Tibial artery (tissue), 4 donors: Measurements from ENCODE around the gene STK4.
"Not testable (repeated sequence)": the region's sequence is repeated elsewhere in the genome, so short reads cannot be mapped to it uniquely, and the experiment has no call there.

Experiments
- DNase-seq, 2 donors: peaks; one replicate each; pipeline ENCODE4 v3.0.0-alpha.2; 2019
- H3K27ac ChIP-seq, 2 donors: fragments of 200-600 bp; sonication (generic) in 1 of 2; 1 replicate in 1 of 2; 2 replicates in 1 of 2; pipeline ENCODE4 v1.5.1; 2018 to 2019; ENCODE audit warnings: mild to moderate bottlenecking in 1 of 2
- H3K27me3 ChIP-seq, 2 donors: fragments of 200-600 bp; sonication (generic) in 1 of 2; one replicate each; pipeline versions ENCODE4 v1.5.1 to v1.6.0; 2016 to 2019
- H3K36me3 ChIP-seq, 3 donors: fragments of 200-600 bp; sonication (generic) in 2 of 3; one replicate each; pipeline ENCODE4 v1.5.1; 2016 to 2019; ENCODE audit warnings: mild to moderate bottlenecking in 2 of 3
- H3K4me1 ChIP-seq, 4 donors: fragments of 200-600 bp; sonication (generic) in 2 of 4; 1 replicate in 3 of 4; 2 replicates in 1 of 4; pipeline ENCODE4 v1.5.1; 2016 to 2019
- H3K4me3 ChIP-seq, 2 donors: fragments of 200-600 bp; sonication (generic) in 1 of 2; 1 replicate in 1 of 2; 2 replicates in 1 of 2; pipeline ENCODE4 v1.5.1; 2018 to 2019; ENCODE audit warnings: mild to moderate bottlenecking in 2 of 2
- H3K9me3 ChIP-seq, 3 donors: fragments of 200-600 bp; sonication (generic) in 1 of 3; one replicate each; pipeline ENCODE4 v1.5.1; 2016 to 2019
- intact Hi-C: fragments of 100-400 bp; cut with DNase I; formaldehyde crosslinking; loops from one replicate; pipeline ENCODE4 v1.15.0; 2023; ENCODE audit warnings: low total_unique reads
- TF ChIP-seq, protein P1 (sequence below), 2 experiments: fragments of 200-600 bp in 1 of 2; fragments of 450-650 bp in 1 of 2; IDR thresholded peaks; one replicate each; pipeline ENCODE4 v1.5.1; 2017 to 2019; ENCODE audit warnings: antibody characterized with exemption in 2 of 2, mild to moderate bottlenecking in 1 of 2, moderate library complexity in 1 of 2

The STK4 gene

DNA sequence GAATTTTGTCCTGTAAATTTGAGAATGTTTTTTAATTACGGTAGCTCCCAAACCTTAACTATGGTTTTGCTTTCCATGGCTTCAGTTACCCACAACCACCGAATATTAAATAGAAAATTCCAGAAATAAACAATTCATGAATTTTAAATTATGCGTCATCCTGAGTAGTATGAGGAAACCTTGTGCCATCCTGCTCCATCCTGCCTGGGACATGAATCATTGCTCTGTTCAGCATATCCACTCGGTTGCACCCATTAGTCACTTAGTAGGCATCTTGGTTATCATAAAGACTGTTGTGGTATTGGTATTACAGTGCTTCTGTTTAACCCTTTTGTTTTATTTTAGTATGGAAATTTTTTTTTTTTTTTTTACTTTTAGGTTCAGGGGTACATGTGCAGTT, 94.9 kb downstream of the STK4 start:
- TF ChIP-seq, protein P1, sequence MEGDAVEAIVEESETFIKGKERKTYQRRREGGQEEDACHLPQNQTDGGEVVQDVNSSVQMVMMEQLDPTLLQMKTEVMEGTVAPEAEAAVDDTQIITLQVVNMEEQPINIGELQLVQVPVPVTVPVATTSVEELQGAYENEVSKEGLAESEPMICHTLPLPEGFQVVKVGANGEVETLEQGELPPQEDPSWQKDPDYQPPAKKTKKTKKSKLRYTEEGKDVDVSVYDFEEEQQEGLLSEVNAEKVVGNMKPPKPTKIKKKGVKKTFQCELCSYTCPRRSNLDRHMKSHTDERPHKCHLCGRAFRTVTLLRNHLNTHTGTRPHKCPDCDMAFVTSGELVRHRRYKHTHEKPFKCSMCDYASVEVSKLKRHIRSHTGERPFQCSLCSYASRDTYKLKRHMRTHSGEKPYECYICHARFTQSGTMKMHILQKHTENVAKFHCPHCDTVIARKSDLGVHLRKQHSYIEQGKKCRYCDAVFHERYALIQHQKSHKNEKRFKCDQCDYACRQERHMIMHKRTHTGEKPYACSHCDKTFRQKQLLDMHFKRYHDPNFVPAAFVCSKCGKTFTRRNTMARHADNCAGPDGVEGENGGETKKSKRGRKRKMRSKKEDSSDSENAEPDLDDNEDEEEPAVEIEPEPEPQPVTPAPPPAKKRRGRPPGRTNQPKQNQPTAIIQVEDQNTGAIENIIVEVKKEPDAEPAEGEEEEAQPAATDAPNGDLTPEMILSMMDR (IDR thresholded peaks at IDR 0.05), result no peak
- DNase-seq, result no peak
- H3K27ac ChIP-seq, result no peak overlapping the region
- no peaks in the 10 kb centered on the region for H3K9me3 ChIP-seq
- peaks cover 0 to 9% (median 3%) of the 10 kb centered on the region in 3 donors for H3K36me3 ChIP-seq
- intact Hi-C loops, result no loop called here
- H3K27me3 ChIP-seq, result no peaks in the 10 kb centered on the region
- no peaks in the 10 kb centered on the region for H3K4me1 ChIP-seq
- H3K4me3 ChIP-seq, result no peak overlapping the region

DNA sequence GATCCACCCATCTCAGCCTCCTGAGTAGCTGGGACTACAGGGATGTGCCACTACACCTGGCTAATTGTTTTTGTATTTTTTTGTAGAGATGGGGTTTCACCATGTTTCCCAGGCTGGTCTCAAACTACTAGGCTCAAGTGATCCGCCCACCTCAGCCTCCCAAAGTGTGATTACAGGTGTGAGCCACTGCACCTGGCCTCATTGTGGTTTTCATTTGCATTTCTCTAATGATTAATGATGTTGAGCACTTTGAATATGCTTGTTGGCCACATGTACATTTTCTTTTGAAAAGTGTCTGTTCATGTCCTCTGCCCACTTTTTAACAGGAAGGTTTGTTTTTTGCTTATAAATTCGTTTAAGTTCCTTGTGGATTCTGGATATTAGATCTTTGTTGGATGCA, 96.8 kb downstream of the STK4 start:
- H3K36me3 ChIP-seq, H3K27ac ChIP-seq, H3K9me3 ChIP-seq, intact Hi-C loops, H3K27me3 ChIP-seq, H3K4me1 ChIP-seq, H3K4me3 ChIP-seq, DNase-seq: not testable (repeated sequence)

DNA sequence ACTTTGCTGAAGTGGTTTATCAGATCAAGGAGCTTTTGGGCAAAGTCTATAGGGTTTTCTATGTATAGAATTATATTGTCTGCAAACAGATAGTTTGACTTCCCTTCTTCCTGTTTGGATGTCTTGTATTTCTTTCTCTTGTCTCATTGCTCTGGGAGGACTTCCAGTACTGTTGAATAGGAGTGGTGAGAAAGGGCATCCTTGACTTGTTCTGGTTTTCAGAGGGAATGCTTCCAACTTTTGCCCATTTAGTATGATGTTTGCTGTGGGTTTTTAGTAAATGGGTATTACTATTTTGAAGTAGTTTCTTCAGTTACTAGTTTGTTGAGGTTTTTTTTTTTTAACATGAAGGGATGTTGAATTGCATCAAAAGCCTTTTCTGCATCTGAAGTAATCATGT, 98.5 kb downstream of the STK4 start:
- H3K27ac ChIP-seq, result no peak overlapping the region
- H3K4me1 ChIP-seq, result no peaks in the 10 kb centered on the region
- TF ChIP-seq, protein P1 (IDR thresholded peaks at IDR 0.05), result no peak
- no peaks in the 10 kb centered on the region for H3K27me3 ChIP-seq
- DNase-seq, result no peak
- intact Hi-C loops, result no loop called here
- no peaks in the 10 kb centered on the region for H3K9me3 ChIP-seq
- H3K36me3 ChIP-seq, result no peaks in the 10 kb centered on the region
- H3K4me3 ChIP-seq, result no peak overlapping the region

DNA sequence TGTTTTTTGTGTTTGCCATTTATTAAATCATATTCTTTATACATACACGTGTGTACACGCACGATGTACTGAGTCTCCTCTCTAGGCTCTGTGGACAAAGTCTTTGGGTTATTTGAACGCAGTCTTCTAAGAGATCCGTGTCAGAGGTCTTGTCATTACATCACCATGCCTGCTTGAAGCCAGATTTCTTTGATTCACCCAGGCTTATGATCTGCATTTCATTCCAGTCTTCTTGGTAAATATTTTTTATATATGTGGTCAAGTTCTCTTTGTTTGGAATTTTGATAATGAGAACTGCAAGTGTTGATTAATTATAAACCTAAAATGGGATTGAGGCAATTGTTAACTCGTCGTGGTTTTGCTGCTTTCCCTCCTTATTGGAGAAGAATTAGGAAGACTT, 100.1 kb downstream of the STK4 start:
- H3K27ac ChIP-seq, result no peak overlapping the region
- no peak for DNase-seq
- no peaks in the 10 kb centered on the region for H3K4me1 ChIP-seq
- intact Hi-C loops, result no loop called here
- no peak overlapping the region for H3K4me3 ChIP-seq
- no peaks in the 10 kb centered on the region for H3K27me3 ChIP-seq
- no peaks in the 10 kb centered on the region for H3K36me3 ChIP-seq
- no peaks in the 10 kb centered on the region for H3K9me3 ChIP-seq
- TF ChIP-seq, protein P1 (IDR thresholded peaks at IDR 0.05), result no peak

DNA sequence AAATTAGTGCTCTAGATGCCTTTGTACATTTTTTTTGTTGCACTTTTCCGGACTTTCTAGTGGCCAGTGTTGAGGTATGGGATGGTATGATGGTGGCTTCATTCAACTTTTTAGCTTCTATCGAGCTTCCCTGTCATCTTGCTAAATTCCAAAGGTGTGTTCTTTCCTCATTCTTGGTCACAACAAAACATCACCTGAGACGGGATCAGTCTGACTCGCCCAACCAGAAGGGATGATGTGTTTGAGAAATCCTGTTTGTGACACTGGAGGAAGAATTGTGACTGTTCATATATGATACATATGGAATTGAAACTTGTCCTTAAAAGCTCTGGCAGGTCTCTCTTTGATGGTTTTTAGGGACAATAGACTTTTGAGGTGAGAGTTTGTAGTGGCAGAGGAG, 100.8 kb downstream of the STK4 start:
- TF ChIP-seq, protein P1 (IDR thresholded peaks at IDR 0.05), result no peak
- H3K4me3 ChIP-seq, result no peak overlapping the region
- no peaks in the 10 kb centered on the region for H3K36me3 ChIP-seq
- DNase-seq, result no peak
- no peaks in the 10 kb centered on the region for H3K27me3 ChIP-seq
- H3K9me3 ChIP-seq, result no peaks in the 10 kb centered on the region
- intact Hi-C loops, result no loop called here
- H3K27ac ChIP-seq, result no peak overlapping the region
- no peaks in the 10 kb centered on the region for H3K4me1 ChIP-seq

DNA sequence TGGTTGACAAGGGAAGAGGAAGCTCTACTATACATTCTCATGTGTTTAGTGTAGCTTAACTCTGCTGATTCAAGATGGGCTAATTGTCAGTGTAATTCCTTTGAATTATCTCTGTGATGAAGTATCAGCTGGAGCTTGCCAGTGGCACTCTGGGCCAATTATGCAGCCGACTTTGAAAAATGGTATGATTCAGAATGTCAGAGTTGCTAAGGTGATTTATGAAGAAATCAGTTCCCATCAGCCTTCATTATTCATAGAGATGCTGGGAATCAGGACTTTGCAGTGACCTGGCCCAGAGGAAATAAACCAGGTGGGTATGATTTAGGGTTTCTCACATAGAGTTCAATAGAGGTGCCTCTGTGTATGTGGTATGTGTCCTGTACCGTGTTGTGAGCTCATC, 101.2 kb downstream of the STK4 start:
- H3K36me3 ChIP-seq, result no peaks in the 10 kb centered on the region
- H3K4me3 ChIP-seq, result no peak overlapping the region
- DNase-seq, result no peak
- TF ChIP-seq, protein P1 (IDR thresholded peaks at IDR 0.05), result no peak
- no peaks in the 10 kb centered on the region for H3K9me3 ChIP-seq
- H3K27me3 ChIP-seq, result no peaks in the 10 kb centered on the region
- intact Hi-C loops, result no loop called here
- no peaks in the 10 kb centered on the region for H3K4me1 ChIP-seq
- H3K27ac ChIP-seq, result no peak overlapping the region
